Measurements from ENCODE around the gene ATP2B1.

- TF ChIP-seq CTCF (IDR thresholded peaks at IDR 0.05), result no peak
- TF ChIP-seq POLR2AphosphoS5 (IDR thresholded peaks at IDR 0.05), result no peak
Observed at GRCh38 chr12:89745286-89745685, 36.6 kb upstream of the ATP2B1 start.
